ENCODE data around the gene UBIAD1. TPM values are rescaled to one million over a fixed set of nuclear protein-coding genes. Genes with fewer than 3 reads are reported as not detected.

The UBIAD1 gene
- total RNA-seq, 2 experiments from 2014 or later: 22.7 to 28.9 TPM

- TF ChIP-seq EZH2phosphoT487 (IDR thresholded peaks at IDR 0.05; ENCODE audit: borderline replicate concordance, low read depth, low read length) (no peak), CTCF (conservative IDR thresholded peaks at IDR 0.05; ENCODE audit: low read length) (peak; percentile 50)
- POLR2A ChIA-PET: no interaction called here
- H3K4me1 ChIP-seq (ENCODE audit: insufficient read depth, low read length, poor library complexity, severe bottlenecking): no peaks in the 10 kb centered on the region
Measured at GRCh38 chr1:11248169-11248568, 24.8 kb upstream of the UBIAD1 start.

GRCh38 chr1:11252538-11252937 lies 20.5 kb upstream of the UBIAD1 start:
- no peaks in the 10 kb centered on the region for H3K4me1 ChIP-seq (ENCODE audit: insufficient read depth, low read length, poor library complexity, severe bottlenecking)
- intact Hi-C loops (cut with micrococcal nuclease; ENCODE audit: unreplicated experiment): no loop called here
- no TSS peak for BruUV-seq (replicated peaks)
- H3K4me3 ChIP-seq (ENCODE audit: low read depth, low read length, poor library complexity, severe bottlenecking): no peak overlapping the region
- POLR2A ChIA-PET: no interaction called here
- H3K4me2 ChIP-seq (ENCODE audit: low read length): no peak overlapping the region
- no peaks in the 10 kb centered on the region for H4K20me1 ChIP-seq (ENCODE audit: insufficient read depth, low read length)
- H3K9me3 ChIP-seq (ENCODE audit: low read length): no peaks in the 10 kb centered on the region
- no peak for TF ChIP-seq CTCF (conservative IDR thresholded peaks at IDR 0.05; ENCODE audit: low read length)
- no peak for TF ChIP-seq EZH2phosphoT487 (IDR thresholded peaks at IDR 0.05; ENCODE audit: borderline replicate concordance, low read depth, low read length)
- H3K79me2 ChIP-seq (ENCODE audit: insufficient read depth, low read depth, low read length): no peaks in the 10 kb centered on the region
- no peaks in the 10 kb centered on the region for H3K9me2 ChIP-seq (ENCODE audit: insufficient read depth, low read length)
- H3K36me3 ChIP-seq (ENCODE audit: insufficient read depth, low read length): peaks cover 81% of the 10 kb centered on the region
- no peak overlapping the region for H3K27ac ChIP-seq (ENCODE audit: low read depth, low read length, poor library complexity, severe bottlenecking)
- no peak overlapping the region for H2AFZ ChIP-seq (ENCODE audit: low read length)
- no peak for DNase-seq (ENCODE audit: low spot score)
- CTCF ChIA-PET (ENCODE audit: unreplicated experiment): no interaction called here

More at GRCh38 chr1:11248169-11248568, 24.8 kb upstream of the UBIAD1 start:
- DNase-seq (ENCODE audit: low spot score): peak; percentile 14
- intact Hi-C loops (cut with micrococcal nuclease; ENCODE audit: unreplicated experiment): loop anchor here (10.0 kb wide), 1 partner anchor 213 kb away; no protein-coding TSS in a partner anchor
- H3K9me2 ChIP-seq (ENCODE audit: insufficient read depth, low read length): no peaks in the 10 kb centered on the region
- H3K36me3 ChIP-seq (ENCODE audit: insufficient read depth, low read length): peaks cover 77% of the 10 kb centered on the region
- H3K79me2 ChIP-seq (ENCODE audit: insufficient read depth, low read depth, low read length): no peaks in the 10 kb centered on the region
- no peak overlapping the region for H3K27ac ChIP-seq (ENCODE audit: low read depth, low read length, poor library complexity, severe bottlenecking)
- BruUV-seq (replicated peaks): no TSS peak
- no peaks in the 10 kb centered on the region for H4K20me1 ChIP-seq (ENCODE audit: insufficient read depth, low read length)
- H2AFZ ChIP-seq (ENCODE audit: low read length): no peak overlapping the region
- H3K4me3 ChIP-seq (ENCODE audit: low read depth, low read length, poor library complexity, severe bottlenecking): no peak overlapping the region
- H3K4me2 ChIP-seq (ENCODE audit: low read length): no peak overlapping the region
- CTCF ChIA-PET (ENCODE audit: unreplicated experiment): no interaction called here
- H3K9me3 ChIP-seq (ENCODE audit: low read length): no peaks in the 10 kb centered on the region

GRCh38 chr1:11253226-11253625 lies 19.8 kb upstream of the UBIAD1 start:
- BruUV-seq (replicated peaks): no TSS peak
- Histone ChIP-seq H3K4me1 (ENCODE audit: insufficient read depth, low read length, poor library complexity, severe bottlenecking) (no peaks in the 10 kb centered on the region), H3K4me2 (ENCODE audit: low read length) (no peak overlapping the region), H3K27ac (ENCODE audit: low read depth, low read length, poor library complexity, severe bottlenecking) (no peak overlapping the region), H3K9me2 (ENCODE audit: insufficient read depth, low read length) (no peaks in the 10 kb centered on the region), H4K20me1 (ENCODE audit: insufficient read depth, low read length) (no peaks in the 10 kb centered on the region), H2AFZ (ENCODE audit: low read length) (no peak overlapping the region), H3K4me3 (ENCODE audit: low read depth, low read length, poor library complexity, severe bottlenecking) (no peak overlapping the region), H3K36me3 (ENCODE audit: insufficient read depth, low read length) (peaks cover 81% of the 10 kb centered on the region), H3K79me2 (ENCODE audit: insufficient read depth, low read depth, low read length) (no peaks in the 10 kb centered on the region), H3K9me3 (ENCODE audit: low read length) (no peaks in the 10 kb centered on the region)
- intact Hi-C loops (cut with micrococcal nuclease; ENCODE audit: unreplicated experiment): no loop called here
- DNase-seq (ENCODE audit: low spot score): no peak
- CTCF ChIA-PET (ENCODE audit: unreplicated experiment): no interaction called here
- POLR2A ChIA-PET: interaction anchor here (0.7 to 1.5 kb wide), 2 partner anchors 12 to 48 kb away, joined by 3 to 4 read pairs; no protein-coding TSS in a partner anchor
- no peak for TF ChIP-seq EZH2phosphoT487 (IDR thresholded peaks at IDR 0.05; ENCODE audit: borderline replicate concordance, low read depth, low read length)
- no peak for TF ChIP-seq CTCF (conservative IDR thresholded peaks at IDR 0.05; ENCODE audit: low read length)

Measured in OCI-LY7 (cell line).